Measurements from ENCODE around the gene KRT10. TPM values are rescaled to one million over a fixed set of nuclear protein-coding genes. Genes with fewer than 3 reads are reported as not detected.

The KRT10 gene
- total and polyA plus RNA-seq, 2 experiments from 2014 or later, result 9.6 to 123 TPM

DNA sequence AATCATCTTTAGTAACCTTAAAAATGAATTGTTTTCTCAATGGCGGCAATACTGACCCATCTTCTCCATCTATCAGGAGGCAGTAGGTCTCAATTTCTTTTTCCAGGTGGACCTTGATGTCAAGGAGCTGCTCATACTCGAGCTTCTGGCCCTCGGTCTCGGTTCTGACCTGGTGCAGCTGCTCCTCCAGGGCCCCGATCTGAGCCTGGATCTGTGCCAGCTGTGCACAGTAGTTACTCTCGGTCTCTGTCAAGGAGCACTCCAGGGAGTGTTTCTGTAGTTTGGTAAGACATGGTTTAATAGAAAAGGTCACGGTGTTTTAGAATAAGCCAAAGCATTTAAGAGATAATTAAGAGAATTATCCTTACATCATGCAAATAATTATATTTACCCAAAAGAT is 45.0 kb downstream of the KRT10 start:
- no peak overlapping the region for H3K27ac Mint-ChIP-seq
- no peak for ATAC-seq
- Histone ChIP-seq H3K27me3 (ENCODE audit: insufficient read depth) (peaks cover 15% of the 10 kb centered on the region), H3K4me3 (no peak overlapping the region), H3K36me3 (ENCODE audit: insufficient read depth) (no peaks in the 10 kb centered on the region), H3K9me2 (ENCODE audit: insufficient read depth) (no peaks in the 10 kb centered on the region), H4K20me1 (replicated peaks; ENCODE audit: insufficient read depth) (no peaks in the 10 kb centered on the region), H2AFZ (no peak overlapping the region), H3K4me1 (ENCODE audit: insufficient read depth) (no peaks in the 10 kb centered on the region), H3K27ac (ENCODE audit: low read depth) (no peak overlapping the region), H3F3A (replicated peaks; ENCODE audit: low read depth) (no peaks in the 10 kb centered on the region), H3K79me2 (replicated peaks; ENCODE audit: insufficient read depth) (no peaks in the 10 kb centered on the region), H3K4me2 (no peak overlapping the region)
- H3K4me3 Mint-ChIP-seq, result no peak overlapping the region
- H3K9me3 Mint-ChIP-seq, result no peaks in the 10 kb centered on the region
- no peak for DNase-seq (ENCODE audit: low spot score)
- peaks cover 6% of the 10 kb centered on the region for H3K27me3 Mint-ChIP-seq (ENCODE audit: insufficient read depth, low read depth, poor library complexity)
- no peaks in the 10 kb centered on the region for H3K36me3 Mint-ChIP-seq (ENCODE audit: low read depth)
- no peaks in the 10 kb centered on the region for H3K4me1 Mint-ChIP-seq
- TF ChIP-seq NANOG (IDR thresholded peaks at IDR 0.05; ENCODE audit: borderline replicate concordance), result no peak
- TF ChIP-seq CTCF (conservative IDR thresholded peaks at IDR 0.05; ENCODE audit: low read depth in 2 of 2), result no peak
- no peak for TF ChIP-seq EZH2phosphoT487 (IDR thresholded peaks at IDR 0.05; ENCODE audit: unreplicated experiment)
- TF ChIP-seq, protein P1, sequence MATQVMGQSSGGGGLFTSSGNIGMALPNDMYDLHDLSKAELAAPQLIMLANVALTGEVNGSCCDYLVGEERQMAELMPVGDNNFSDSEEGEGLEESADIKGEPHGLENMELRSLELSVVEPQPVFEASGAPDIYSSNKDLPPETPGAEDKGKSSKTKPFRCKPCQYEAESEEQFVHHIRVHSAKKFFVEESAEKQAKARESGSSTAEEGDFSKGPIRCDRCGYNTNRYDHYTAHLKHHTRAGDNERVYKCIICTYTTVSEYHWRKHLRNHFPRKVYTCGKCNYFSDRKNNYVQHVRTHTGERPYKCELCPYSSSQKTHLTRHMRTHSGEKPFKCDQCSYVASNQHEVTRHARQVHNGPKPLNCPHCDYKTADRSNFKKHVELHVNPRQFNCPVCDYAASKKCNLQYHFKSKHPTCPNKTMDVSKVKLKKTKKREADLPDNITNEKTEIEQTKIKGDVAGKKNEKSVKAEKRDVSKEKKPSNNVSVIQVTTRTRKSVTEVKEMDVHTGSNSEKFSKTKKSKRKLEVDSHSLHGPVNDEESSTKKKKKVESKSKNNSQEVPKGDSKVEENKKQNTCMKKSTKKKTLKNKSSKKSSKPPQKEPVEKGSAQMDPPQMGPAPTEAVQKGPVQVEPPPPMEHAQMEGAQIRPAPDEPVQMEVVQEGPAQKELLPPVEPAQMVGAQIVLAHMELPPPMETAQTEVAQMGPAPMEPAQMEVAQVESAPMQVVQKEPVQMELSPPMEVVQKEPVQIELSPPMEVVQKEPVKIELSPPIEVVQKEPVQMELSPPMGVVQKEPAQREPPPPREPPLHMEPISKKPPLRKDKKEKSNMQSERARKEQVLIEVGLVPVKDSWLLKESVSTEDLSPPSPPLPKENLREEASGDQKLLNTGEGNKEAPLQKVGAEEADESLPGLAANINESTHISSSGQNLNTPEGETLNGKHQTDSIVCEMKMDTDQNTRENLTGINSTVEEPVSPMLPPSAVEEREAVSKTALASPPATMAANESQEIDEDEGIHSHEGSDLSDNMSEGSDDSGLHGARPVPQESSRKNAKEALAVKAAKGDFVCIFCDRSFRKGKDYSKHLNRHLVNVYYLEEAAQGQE (IDR thresholded peaks at IDR 0.05; ENCODE audit: unreplicated experiment), result no peak
- TF ChIP-seq ZNF462 (CRISPR knock-in tag; IDR thresholded peaks at IDR 0.05), result no peak
- no peak for TF ChIP-seq POLR2AphosphoS5 (IDR thresholded peaks at IDR 0.05; ENCODE audit: low read depth)
- no peak for TF ChIP-seq ZNF331 (CRISPR knock-in tag; IDR thresholded peaks at IDR 0.05; ENCODE audit: low read depth)
- TF ChIP-seq CREB1 (CRISPR knock-in tag; IDR thresholded peaks at IDR 0.05; ENCODE audit: low read depth), result no peak
- TF ChIP-seq STAT1 (IDR thresholded peaks at IDR 0.05; ENCODE audit: unreplicated experiment), result no peak
- no peak for TF ChIP-seq JUNB (IDR thresholded peaks at IDR 0.05; ENCODE audit: unreplicated experiment)
- no peak for TF ChIP-seq ETS1 (IDR thresholded peaks at IDR 0.05)
- TF ChIP-seq ZNF114 (CRISPR knock-in tag; IDR thresholded peaks at IDR 0.05), result no peak
- no peak for TF ChIP-seq EZH2 (IDR thresholded peaks at IDR 0.05; ENCODE audit: low read depth, unreplicated experiment)
